Measurements from ENCODE around the gene ARPC5L. TPM values are rescaled to one million over a fixed set of nuclear protein-coding genes. Genes with fewer than 3 reads are reported as not detected.
"Not testable (repeated sequence)": the region's sequence is repeated elsewhere in the genome, so short reads cannot be mapped to it uniquely, and the experiment has no call there.

ARPC5L gene
- total RNA-seq, 4 donors from 2014 or later: 34.8 to 45.5 (median 42.3) TPM

GRCh38 chr9:124840300-124840833, 21.6 kb upstream of the ARPC5L start:
- TF ChIP-seq POLR2A (IDR thresholded peaks at IDR 0.05) (no peak), CTCF (IDR thresholded peaks at IDR 0.05) (no peak)
- DNase-seq (ENCODE audit: low spot score in 2 of 2): no peak

GRCh38 chr9:124841075-124841821, 20.7 kb upstream of the ARPC5L start:
- DNase-seq (ENCODE audit: low spot score in 2 of 2): no peak
- H3K4me3 ChIP-seq (ENCODE audit: low read depth, poor library complexity, severe bottlenecking): no peak overlapping the region
- 67 to 72% methylated on average over 14 of the region's 14 CpGs for WGBS, 2 donors
- TF ChIP-seq POLR2A (IDR thresholded peaks at IDR 0.05) (no peak), CTCF (IDR thresholded peaks at IDR 0.05) (no peak)
- intact Hi-C loops (cut with DNase I; ENCODE audit: low total_unique reads): no loop called here

More at GRCh38 chr9:124840300-124840833, 21.6 kb upstream of the ARPC5L start:
- WGBS, 2 donors: 64 to 75% methylated on average over 18 of the region's 18 CpGs
- no peak overlapping the region for H3K4me3 ChIP-seq (ENCODE audit: low read depth, poor library complexity, severe bottlenecking)
- intact Hi-C loops (cut with DNase I; ENCODE audit: low total_unique reads): no loop called here

- intact Hi-C loops (cut with DNase I; ENCODE audit: low total_unique reads): no loop called here
- no peak for DNase-seq (ENCODE audit: low spot score in 2 of 2)
- WGBS, 2 donors: 74 to 81% methylated on average over 11 of the region's 11 CpGs
- TF ChIP-seq CTCF (IDR thresholded peaks at IDR 0.05) (no peak), POLR2A (IDR thresholded peaks at IDR 0.05) (no peak)
- no peak overlapping the region for H3K4me3 ChIP-seq (ENCODE audit: low read depth, poor library complexity, severe bottlenecking)
Observed at GRCh38 chr9:124843456-124844034, 18.4 kb upstream of the ARPC5L start.

GRCh38 chr9:124844291-124844690, 17.6 kb upstream of the ARPC5L start:
- TF ChIP-seq POLR2A (IDR thresholded peaks at IDR 0.05) (no peak), CTCF (IDR thresholded peaks at IDR 0.05) (no peak)
- WGBS, 2 donors: 66 to 67% methylated on average over 4 of the region's 4 CpGs

GRCh38 chr9:124846467-124846866, 15.5 kb upstream of the ARPC5L start:
- 93 to 96% methylated on average over 9 of the region's 9 CpGs for WGBS, 2 donors
- DNase-seq (ENCODE audit: low spot score in 2 of 2); intact Hi-C loops (cut with DNase I; ENCODE audit: low total_unique reads); H3K4me3 ChIP-seq (ENCODE audit: low read depth, poor library complexity, severe bottlenecking): not testable (repeated sequence)

More at GRCh38 chr9:124844291-124844690, 17.6 kb upstream of the ARPC5L start:
- no peak overlapping the region for H3K4me3 ChIP-seq (ENCODE audit: low read depth, poor library complexity, severe bottlenecking)
- intact Hi-C loops (cut with DNase I; ENCODE audit: low total_unique reads): no loop called here
- no peak for DNase-seq (ENCODE audit: low spot score in 2 of 2)

GRCh38 chr9:124846969-124847368, 15.0 kb upstream of the ARPC5L start:
- WGBS, 2 donors: 70 to 85% methylated on average over 6 of the region's 6 CpGs

More at GRCh38 chr9:124846969-124847368, 15.0 kb upstream of the ARPC5L start:
- TF ChIP-seq CTCF (IDR thresholded peaks at IDR 0.05): no peak
- no peak for TF ChIP-seq POLR2A (IDR thresholded peaks at IDR 0.05)
- intact Hi-C loops (cut with DNase I; ENCODE audit: low total_unique reads): no loop called here
- no peak for DNase-seq (ENCODE audit: low spot score in 2 of 2)
- no peak overlapping the region for H3K4me3 ChIP-seq (ENCODE audit: low read depth, poor library complexity, severe bottlenecking)
